Measurements from ENCODE around the gene RBMS1. TPM values are rescaled to one million over a fixed set of nuclear protein-coding genes. Genes with fewer than 3 reads are reported as not detected.
A peak's percentile ranks its signal among the peaks of the same experiment; 100 is the strongest.

The RBMS1 gene
- total RNA-seq, 1 donor from 2014 or later: 148 TPM

- Histone ChIP-seq H3K27ac (ENCODE audit: low read depth, low read length) (no peak overlapping the region), H4K20me1 (ENCODE audit: insufficient read depth, low read length) (no peaks in the 10 kb centered on the region), H3K36me3 (ENCODE audit: insufficient read depth, low read length) (no peaks in the 10 kb centered on the region), H3K27me3 (ENCODE audit: insufficient read depth, low read length) (no peaks in the 10 kb centered on the region), H3K4me2 (ENCODE audit: low read length) (no peak overlapping the region), H2AFZ (ENCODE audit: low read depth, low read length) (no peak overlapping the region), H3K4me1 (ENCODE audit: insufficient read depth, low read length) (peaks cover 22% of the 10 kb centered on the region), H3K79me2 (ENCODE audit: insufficient read depth, low read length) (no peaks in the 10 kb centered on the region), H3K9me3 (ENCODE audit: insufficient read depth, low read depth, low read length) (no peaks in the 10 kb centered on the region), H3K4me3 (ENCODE audit: insufficient read depth, low read depth, low read length) (no peak overlapping the region), H3K9ac (ENCODE audit: low read length) (no peak overlapping the region)
- no peak overlapping the region for H3K27ac Mint-ChIP-seq (ENCODE audit: unreplicated experiment)
- H3K9me3 Mint-ChIP-seq (ENCODE audit: unreplicated experiment): no peaks in the 10 kb centered on the region
- H3K36me3 Mint-ChIP-seq (ENCODE audit: low read depth, unreplicated experiment): no peaks in the 10 kb centered on the region
- H3K27me3 Mint-ChIP-seq (ENCODE audit: low read depth, unreplicated experiment): no peaks in the 10 kb centered on the region
- TF ChIP-seq EZH2 (IDR thresholded peaks at IDR 0.05; ENCODE audit: insufficient read depth, low read length) (no peak), CTCF (IDR thresholded peaks at IDR 0.05; ENCODE audit: insufficient read depth, low read depth, low read length) (no peak)
- DNase-seq (ENCODE audit: low read depth) (no peak), FAIRE-seq (no peak)
- H3K4me3 Mint-ChIP-seq (ENCODE audit: unreplicated experiment): no peak overlapping the region
- peaks cover 30% of the 10 kb centered on the region for H3K4me1 Mint-ChIP-seq (ENCODE audit: low read depth, unreplicated experiment)
Measured at GRCh38 chr2:160232905-160233475, 260.6 kb downstream of the RBMS1 start.

- H3K4me1 Mint-ChIP-seq (ENCODE audit: low read depth, unreplicated experiment): peaks cover 59% of the 10 kb centered on the region
- no peak overlapping the region for H3K4me3 Mint-ChIP-seq (ENCODE audit: unreplicated experiment)
Measured at GRCh38 chr2:160229591-160229990, 264.0 kb downstream of the RBMS1 start.

More at GRCh38 chr2:160229591-160229990, 264.0 kb downstream of the RBMS1 start:
- Histone ChIP-seq H3K4me1 (ENCODE audit: insufficient read depth, low read length) (peaks cover 53% of the 10 kb centered on the region), H2AFZ (ENCODE audit: low read depth, low read length) (no peak overlapping the region), H3K36me3 (ENCODE audit: insufficient read depth, low read length) (no peaks in the 10 kb centered on the region), H3K79me2 (ENCODE audit: insufficient read depth, low read length) (no peaks in the 10 kb centered on the region), H3K27me3 (ENCODE audit: insufficient read depth, low read length) (no peaks in the 10 kb centered on the region), H3K9me3 (ENCODE audit: insufficient read depth, low read depth, low read length) (no peaks in the 10 kb centered on the region), H3K27ac (ENCODE audit: low read depth, low read length) (peak overlapping the region; percentile 99), H3K9ac (ENCODE audit: low read length) (peak overlapping the region; percentile 85), H3K4me3 (ENCODE audit: insufficient read depth, low read depth, low read length) (no peak overlapping the region), H4K20me1 (ENCODE audit: insufficient read depth, low read length) (no peaks in the 10 kb centered on the region), H3K4me2 (ENCODE audit: low read length) (peak overlapping the region; percentile 71)
- DNase-seq (ENCODE audit: low read depth) (peak; percentile 79), FAIRE-seq (peak; percentile 82)
- peak overlapping the region; percentile 96 for H3K27ac Mint-ChIP-seq (ENCODE audit: unreplicated experiment)
- no peaks in the 10 kb centered on the region for H3K9me3 Mint-ChIP-seq (ENCODE audit: unreplicated experiment)
- H3K27me3 Mint-ChIP-seq (ENCODE audit: low read depth, unreplicated experiment): no peaks in the 10 kb centered on the region
- peaks cover under 1% of the 10 kb centered on the region for H3K36me3 Mint-ChIP-seq (ENCODE audit: low read depth, unreplicated experiment)
- no peak for TF ChIP-seq CTCF (IDR thresholded peaks at IDR 0.05; ENCODE audit: insufficient read depth, low read depth, low read length)
- no peak for TF ChIP-seq EZH2 (IDR thresholded peaks at IDR 0.05; ENCODE audit: insufficient read depth, low read length)
